Measurements from ENCODE around the gene PIH1D2. TPM values are rescaled to one million over a fixed set of nuclear protein-coding genes. Genes with fewer than 3 reads are reported as not detected.
"Not testable (repeated sequence)": the region's sequence is repeated elsewhere in the genome, so short reads cannot be mapped to it uniquely, and the experiment has no call there.

PIH1D2 gene
- total and polyA plus RNA-seq, 8 donors, result 0.55 to 12.5 (median 3.1) TPM; not detected in 2

GRCh38 chr11:112057170-112057569, 16.6 kb downstream of the PIH1D2 start:
- Histone ChIP-seq H3K4me3 (no peak overlapping the region), H3K4me1 (no peaks in the 10 kb centered on the region), H3K27me3 (no peaks in the 10 kb centered on the region), H3K27ac (no peak overlapping the region), H3K9me3 (no peaks in the 10 kb centered on the region), H3K36me3 (peaks cover 35 to 95% (median 90%) of the 10 kb centered on the region in 4 donors)
- intact Hi-C loops (cut with DNase I; ENCODE audit: low total_unique reads), result no loop called here
- no peak for DNase-seq
- TF ChIP-seq CTCF (IDR thresholded peaks at IDR 0.05), result no peak
- TF ChIP-seq POLR2AphosphoS5 (IDR thresholded peaks at IDR 0.05), result no peak
- TF ChIP-seq EP300 (IDR thresholded peaks at IDR 0.05), result no peak
- TF ChIP-seq POLR2A (IDR thresholded peaks at IDR 0.05), result no peak
- 39 to 64% (median 49%) methylated on average over 4 of the region's 4 CpGs for WGBS, 5 donors

- no peaks in the 10 kb centered on the region for H3K9me3 ChIP-seq
- 85 to 92% (median 87%) methylated on average over 3 of the region's 3 CpGs for WGBS, 5 donors
- no peak overlapping the region for H3K27ac ChIP-seq
- no peak overlapping the region for H3K4me3 ChIP-seq
- DNase-seq, result no peak
- TF ChIP-seq EP300 (IDR thresholded peaks at IDR 0.05), result no peak
- TF ChIP-seq CTCF (IDR thresholded peaks at IDR 0.05), result no peak
- no peak for TF ChIP-seq POLR2AphosphoS5 (IDR thresholded peaks at IDR 0.05)
- no peak for TF ChIP-seq POLR2A (IDR thresholded peaks at IDR 0.05)
- H3K27me3 ChIP-seq, result no peaks in the 10 kb centered on the region
- intact Hi-C loops (cut with DNase I; ENCODE audit: low total_unique reads), result no loop called here
- H3K36me3 ChIP-seq, result peaks cover 19 to 90% (median 86%) of the 10 kb centered on the region in 4 donors
- H3K4me1 ChIP-seq, result no peaks in the 10 kb centered on the region
Observed at GRCh38 chr11:112051768-112052167, 22.0 kb downstream of the PIH1D2 start.

GRCh38 chr11:112050721-112051120, 23.1 kb downstream of the PIH1D2 start:
- DNase-seq, result no peak
- Histone ChIP-seq H3K36me3 (peaks cover 19 to 91% (median 88%) of the 10 kb centered on the region in 4 donors), H3K4me1 (no peaks in the 10 kb centered on the region), H3K9me3 (no peaks in the 10 kb centered on the region), H3K27ac (no peak overlapping the region), H3K27me3 (no peaks in the 10 kb centered on the region), H3K4me3 (no peak overlapping the region)
- 78 to 90% (median 85%) methylated on average over 3 of the region's 3 CpGs for WGBS, 5 donors
- intact Hi-C loops (cut with DNase I; ENCODE audit: low total_unique reads), result no loop called here
- TF ChIP-seq EP300 (IDR thresholded peaks at IDR 0.05) (no peak), POLR2A (IDR thresholded peaks at IDR 0.05) (no peak), CTCF (IDR thresholded peaks at IDR 0.05) (no peak), POLR2AphosphoS5 (IDR thresholded peaks at IDR 0.05) (no peak)

- Histone ChIP-seq H3K36me3 (peaks cover 23 to 92% (median 89%) of the 10 kb centered on the region in 4 donors), H3K4me1 (no peaks in the 10 kb centered on the region), H3K27ac (no peak overlapping the region), H3K27me3 (no peaks in the 10 kb centered on the region), H3K4me3 (no peak overlapping the region), H3K9me3 (no peaks in the 10 kb centered on the region)
- 42 to 50% (median 48%) methylated on average over 2 of the region's 2 CpGs for WGBS, 5 donors
- no peak for TF ChIP-seq POLR2A (IDR thresholded peaks at IDR 0.05)
- TF ChIP-seq POLR2AphosphoS5 (IDR thresholded peaks at IDR 0.05), result no peak
- TF ChIP-seq CTCF (IDR thresholded peaks at IDR 0.05), result no peak
- no peak for TF ChIP-seq EP300 (IDR thresholded peaks at IDR 0.05)
- no peak for DNase-seq
- intact Hi-C loops (cut with DNase I; ENCODE audit: low total_unique reads), result no loop called here
Observed at GRCh38 chr11:112049777-112050176, 24.0 kb downstream of the PIH1D2 start.

GRCh38 chr11:112048256-112048655, 25.6 kb downstream of the PIH1D2 start:
- Histone ChIP-seq H3K27ac (peak overlapping the region in 2 of 5 donors; percentile 17 to 50), H3K36me3 (peaks cover 29 to 92% (median 89%) of the 10 kb centered on the region in 4 donors)
- H3K9me3 ChIP-seq, result not testable (repeated sequence)

GRCh38 chr11:112046647-112047046, 27.2 kb downstream of the PIH1D2 start:
- 97 to 100% (median 99%) methylated on average over 1 to 2 of the region's 2 CpGs for WGBS, 5 donors

More at GRCh38 chr11:112048256-112048655, 25.6 kb downstream of the PIH1D2 start:
- H3K27me3 ChIP-seq; DNase-seq; H3K4me3 ChIP-seq; intact Hi-C loops (cut with DNase I; ENCODE audit: low total_unique reads); H3K4me1 ChIP-seq: not testable (repeated sequence)
- 91 to 97% (median 93%) methylated on average over 3 of the region's 3 CpGs for WGBS, 5 donors

More at GRCh38 chr11:112046647-112047046, 27.2 kb downstream of the PIH1D2 start:
- intact Hi-C loops (cut with DNase I; ENCODE audit: low total_unique reads); H3K9me3 ChIP-seq; H3K27me3 ChIP-seq; H3K4me3 ChIP-seq; H3K27ac ChIP-seq; DNase-seq; H3K4me1 ChIP-seq: not testable (repeated sequence)
- peaks cover 24 to 87% (median 81%) of the 10 kb centered on the region in 4 donors for H3K36me3 ChIP-seq

Data from stomach (tissue), 9 donors.